ENCODE data around the gene THAP7. TPM values are rescaled to one million over a fixed set of nuclear protein-coding genes. Genes with fewer than 3 reads are reported as not detected.

Gene THAP7
- total and polyA plus RNA-seq, 9 of the 15 experiments (the other 6 are each of a cell fraction or from before 2014, with no cell fraction given) = 7.9 to 263 (median 84.1) TPM

DNA sequence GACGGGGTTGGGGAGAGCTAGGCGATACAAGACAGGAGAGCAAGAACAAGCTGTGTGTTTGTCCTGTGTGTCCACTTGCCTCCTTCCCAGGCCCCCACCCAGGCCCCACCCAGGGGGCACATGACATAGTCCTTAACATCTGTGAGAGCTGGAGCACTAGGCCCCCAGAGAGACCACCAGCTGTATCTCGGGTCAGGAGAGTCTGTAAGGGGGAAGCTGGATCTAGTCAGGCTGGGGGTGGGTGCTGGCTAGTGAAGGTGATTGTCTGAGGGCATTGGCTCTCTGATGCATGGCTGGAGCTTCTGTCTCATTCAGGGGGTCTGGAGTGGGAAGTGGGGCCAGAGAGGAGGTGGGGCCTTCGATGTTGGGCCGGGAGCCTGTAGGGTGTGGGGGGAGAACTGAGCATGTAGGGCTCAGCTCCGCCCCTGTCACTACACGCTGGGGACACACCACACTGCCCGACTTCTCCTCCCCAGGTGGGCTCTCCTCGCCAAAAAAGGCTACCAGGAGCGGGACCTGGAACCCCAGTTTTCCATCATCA lies 13.6 kb upstream of the THAP7 start (continued):
- TF ChIP-seq, protein P1, sequence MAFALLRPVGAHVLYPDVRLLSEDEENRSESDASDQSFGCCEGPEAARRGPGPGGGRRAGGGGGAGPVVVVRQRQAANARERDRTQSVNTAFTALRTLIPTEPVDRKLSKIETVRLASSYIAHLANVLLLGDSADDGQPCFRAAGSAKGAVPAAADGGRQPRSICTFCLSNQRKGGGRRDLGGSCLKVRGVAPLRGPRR (CRISPR knock-in tag; IDR thresholded peaks at IDR 0.05) = no peak
- TF ChIP-seq NR4A1 (CRISPR knock-in tag; IDR thresholded peaks at IDR 0.05) (peak; percentile 92; the same call in 1 of the 2 replicates), NR4A1 (tag; IDR thresholded peaks at IDR 0.05) (no peak), EHMT2 (IDR thresholded peaks at IDR 0.05) (no peak), RUNX1 (IDR thresholded peaks at IDR 0.05; ENCODE audit: low read depth) (no peak), ERF (CRISPR knock-in tag; IDR thresholded peaks at IDR 0.05) (0 out of 2 replicates have a peak, but pooled peaks have one; percentile 48), HDAC8 (tag; IDR thresholded peaks at IDR 0.05) (peak; percentile 21; the same call in 1 of the 2 replicates), PYGO2 (tag; IDR thresholded peaks at IDR 0.05) (no peak), ZNF408 (CRISPR knock-in tag; IDR thresholded peaks at IDR 0.05; ENCODE audit: low read depth) (0 out of 2 replicates have a peak, but pooled peaks have one; percentile 67), ZNF316 (IDR thresholded peaks at IDR 0.05) (no peak), BHLHE40 (IDR thresholded peaks at IDR 0.05; ENCODE audit: low read length) (peak; percentile 13; the same call in 1 of the 2 replicates), HMG20A (CRISPR knock-in tag; conservative IDR thresholded peaks at IDR 0.05) (no peak), ESRRA (IDR thresholded peaks at IDR 0.05; ENCODE audit: borderline replicate concordance, low read depth) (no peak), GATA2 (CRISPR knock-in tag; IDR thresholded peaks at IDR 0.05) (no peak), ZNF184 (CRISPR knock-in tag; IDR thresholded peaks at IDR 0.05) (no peak), RFX1 (IDR thresholded peaks at IDR 0.05) (no peak), ZNF764 (CRISPR knock-in tag; IDR thresholded peaks at IDR 0.05; ENCODE audit: low read depth) (0 out of 2 replicates have a peak, but pooled peaks have one; percentile 16)
- TF ChIP-seq, protein P2, sequence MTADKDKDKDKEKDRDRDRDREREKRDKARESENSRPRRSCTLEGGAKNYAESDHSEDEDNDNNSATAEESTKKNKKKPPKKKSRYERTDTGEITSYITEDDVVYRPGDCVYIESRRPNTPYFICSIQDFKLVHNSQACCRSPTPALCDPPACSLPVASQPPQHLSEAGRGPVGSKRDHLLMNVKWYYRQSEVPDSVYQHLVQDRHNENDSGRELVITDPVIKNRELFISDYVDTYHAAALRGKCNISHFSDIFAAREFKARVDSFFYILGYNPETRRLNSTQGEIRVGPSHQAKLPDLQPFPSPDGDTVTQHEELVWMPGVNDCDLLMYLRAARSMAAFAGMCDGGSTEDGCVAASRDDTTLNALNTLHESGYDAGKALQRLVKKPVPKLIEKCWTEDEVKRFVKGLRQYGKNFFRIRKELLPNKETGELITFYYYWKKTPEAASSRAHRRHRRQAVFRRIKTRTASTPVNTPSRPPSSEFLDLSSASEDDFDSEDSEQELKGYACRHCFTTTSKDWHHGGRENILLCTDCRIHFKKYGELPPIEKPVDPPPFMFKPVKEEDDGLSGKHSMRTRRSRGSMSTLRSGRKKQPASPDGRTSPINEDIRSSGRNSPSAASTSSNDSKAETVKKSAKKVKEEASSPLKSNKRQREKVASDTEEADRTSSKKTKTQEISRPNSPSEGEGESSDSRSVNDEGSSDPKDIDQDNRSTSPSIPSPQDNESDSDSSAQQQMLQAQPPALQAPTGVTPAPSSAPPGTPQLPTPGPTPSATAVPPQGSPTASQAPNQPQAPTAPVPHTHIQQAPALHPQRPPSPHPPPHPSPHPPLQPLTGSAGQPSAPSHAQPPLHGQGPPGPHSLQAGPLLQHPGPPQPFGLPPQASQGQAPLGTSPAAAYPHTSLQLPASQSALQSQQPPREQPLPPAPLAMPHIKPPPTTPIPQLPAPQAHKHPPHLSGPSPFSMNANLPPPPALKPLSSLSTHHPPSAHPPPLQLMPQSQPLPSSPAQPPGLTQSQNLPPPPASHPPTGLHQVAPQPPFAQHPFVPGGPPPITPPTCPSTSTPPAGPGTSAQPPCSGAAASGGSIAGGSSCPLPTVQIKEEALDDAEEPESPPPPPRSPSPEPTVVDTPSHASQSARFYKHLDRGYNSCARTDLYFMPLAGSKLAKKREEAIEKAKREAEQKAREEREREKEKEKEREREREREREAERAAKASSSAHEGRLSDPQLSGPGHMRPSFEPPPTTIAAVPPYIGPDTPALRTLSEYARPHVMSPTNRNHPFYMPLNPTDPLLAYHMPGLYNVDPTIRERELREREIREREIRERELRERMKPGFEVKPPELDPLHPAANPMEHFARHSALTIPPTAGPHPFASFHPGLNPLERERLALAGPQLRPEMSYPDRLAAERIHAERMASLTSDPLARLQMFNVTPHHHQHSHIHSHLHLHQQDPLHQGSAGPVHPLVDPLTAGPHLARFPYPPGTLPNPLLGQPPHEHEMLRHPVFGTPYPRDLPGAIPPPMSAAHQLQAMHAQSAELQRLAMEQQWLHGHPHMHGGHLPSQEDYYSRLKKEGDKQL (CRISPR knock-in tag; IDR thresholded peaks at IDR 0.05; ENCODE audit: borderline replicate concordance) = no peak
- TF ChIP-seq, protein P3, sequence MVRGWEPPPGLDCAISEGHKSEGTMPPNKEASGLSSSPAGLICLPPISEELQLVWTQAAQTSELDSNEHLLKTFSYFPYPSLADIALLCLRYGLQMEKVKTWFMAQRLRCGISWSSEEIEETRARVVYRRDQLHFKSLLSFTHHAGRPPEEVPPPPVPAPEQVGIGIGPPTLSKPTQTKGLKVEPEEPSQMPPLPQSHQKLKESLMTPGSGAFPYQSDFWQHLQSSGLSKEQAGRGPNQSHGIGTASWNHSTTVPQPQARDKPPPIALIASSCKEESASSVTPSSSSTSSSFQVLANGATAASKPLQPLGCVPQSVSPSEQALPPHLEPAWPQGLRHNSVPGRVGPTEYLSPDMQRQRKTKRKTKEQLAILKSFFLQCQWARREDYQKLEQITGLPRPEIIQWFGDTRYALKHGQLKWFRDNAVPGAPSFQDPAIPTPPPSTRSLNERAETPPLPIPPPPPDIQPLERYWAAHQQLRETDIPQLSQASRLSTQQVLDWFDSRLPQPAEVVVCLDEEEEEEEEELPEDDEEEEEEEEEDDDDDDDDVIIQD (CRISPR knock-in tag; IDR thresholded peaks at IDR 0.05) = 0 out of 2 replicates have a peak, but pooled peaks have one; percentile 62
